Hematopoietic multipotent progenitor cell treated with erythropoietin and hydrocortisone succinate and interleukin-3 and kit ligand, for 17 days (in vitro differentiated cells): ENCODE measurements around the gene RUNX1.
A peak's percentile ranks its signal among the peaks of the same experiment; 100 is the strongest.

Experiments used
- DNase-seq: peaks from one replicate; pipeline ENCODE4 v3.0.0-alpha.2; 2015; ENCODE audit warnings: low spot score

The RUNX1 gene

GRCh38 chr21:34783815-34784214 is 265.3 kb downstream of the RUNX1 start:
- DNase-seq: no peak

GRCh38 chr21:34782506-34783360 is 266.4 kb downstream of the RUNX1 start:
- DNase-seq: no peak

GRCh38 chr21:34781526-34781925 is 267.6 kb downstream of the RUNX1 start:
- DNase-seq: no peak

GRCh38 chr21:34779860-34780259 is 269.2 kb downstream of the RUNX1 start:
- no peak for DNase-seq

DNA sequence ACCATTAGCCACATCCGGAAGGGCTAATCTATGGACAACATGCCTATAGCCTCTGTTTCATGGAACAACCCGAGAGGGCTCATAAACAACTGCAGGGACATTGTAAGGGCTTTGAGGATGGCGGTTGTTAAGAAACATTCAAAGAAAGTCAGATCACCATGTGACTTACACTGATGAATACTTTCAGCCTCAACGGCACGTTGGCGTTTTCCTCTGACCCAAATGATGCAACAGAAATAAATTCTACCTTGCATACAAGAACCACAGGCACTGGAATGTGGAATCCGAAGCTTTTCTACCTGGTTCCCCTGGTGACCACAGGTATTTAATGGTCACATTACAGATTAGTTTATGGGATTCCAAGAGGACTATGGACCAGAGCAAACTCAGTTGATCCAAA is 273.3 kb downstream of the RUNX1 start:
- no peak for DNase-seq

GRCh38 chr21:34774750-34775149 is 274.4 kb downstream of the RUNX1 start:
- DNase-seq: no peak

GRCh38 chr21:34771512-34772028 is 277.5 kb downstream of the RUNX1 start:
- no peak for DNase-seq

DNA sequence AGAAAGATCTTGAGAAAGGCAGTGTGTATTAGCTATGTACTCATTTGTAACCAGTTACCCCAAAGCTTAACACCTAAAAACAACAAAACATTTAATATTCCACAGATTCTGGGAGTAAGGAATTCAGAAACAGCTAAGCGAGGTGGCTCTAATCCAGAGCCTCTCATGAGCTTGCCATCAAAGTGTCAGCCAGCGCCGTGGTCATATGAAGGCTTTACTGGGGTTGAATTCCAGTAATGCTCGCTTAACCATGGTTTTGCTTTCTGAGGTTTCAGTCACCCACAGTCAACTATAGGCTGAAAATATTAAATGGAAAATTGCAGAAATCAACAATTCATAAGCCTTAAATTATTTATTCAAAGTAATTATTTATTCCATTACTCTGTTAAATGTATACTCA is 278.5 kb downstream of the RUNX1 start:
- no peak for DNase-seq

- no peak for DNase-seq
Measured at GRCh38 chr21:34768326-34768725, 280.8 kb downstream of the RUNX1 start.

- no peak for DNase-seq
Measured at GRCh38 chr21:34766862-34767261, 282.2 kb downstream of the RUNX1 start.

GRCh38 chr21:34765619-34766018 is 283.5 kb downstream of the RUNX1 start:
- DNase-seq: no peak

GRCh38 chr21:34764715-34765284 is 284.3 kb downstream of the RUNX1 start:
- no peak for DNase-seq

DNA sequence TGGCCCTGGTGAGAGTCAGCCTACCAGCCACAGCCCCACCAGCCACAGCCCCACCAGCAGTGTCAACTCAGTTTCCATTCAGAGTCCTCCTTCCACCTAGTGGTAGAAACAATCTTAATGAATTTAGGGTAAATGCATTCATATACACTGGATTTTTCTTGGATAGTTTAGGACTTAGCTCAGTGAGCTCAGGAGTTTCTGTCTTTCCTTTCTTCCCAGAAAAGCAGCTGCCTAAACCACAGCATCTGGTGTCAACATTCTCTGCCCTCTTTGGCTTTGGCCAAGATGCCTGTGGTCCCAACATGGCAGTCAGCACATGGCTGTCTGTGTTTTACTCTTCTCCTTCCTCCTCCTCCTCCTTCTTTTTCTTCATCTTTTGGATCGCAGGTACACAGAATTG is 286.3 kb downstream of the RUNX1 start:
- DNase-seq: no peak

DNA sequence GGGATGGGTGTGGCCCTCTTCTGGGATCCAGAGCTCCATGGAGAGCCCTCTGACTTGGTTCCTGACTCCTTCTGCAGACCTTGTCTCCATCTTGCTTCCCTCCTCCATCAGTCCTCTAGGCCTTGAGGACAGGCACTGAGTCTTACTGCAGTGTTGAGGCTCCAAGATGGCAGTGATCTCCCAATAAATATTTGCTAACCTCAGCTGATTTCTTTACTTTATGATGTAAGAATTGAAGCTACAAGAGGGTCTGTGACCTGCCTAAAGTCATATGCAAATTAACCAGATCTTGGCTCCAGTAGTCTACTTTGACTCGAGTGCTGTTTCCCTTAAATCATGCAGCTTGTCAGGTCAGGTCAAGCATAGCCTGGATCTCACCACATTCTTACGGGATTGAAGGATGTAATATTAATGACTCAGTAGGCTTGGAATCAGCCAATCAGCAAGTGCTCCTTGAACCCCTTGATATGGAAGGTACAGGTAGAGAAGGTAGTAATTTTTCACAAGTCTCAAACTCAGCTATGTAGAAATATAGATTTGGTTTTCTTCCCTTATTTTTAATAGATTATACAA is 287.3 kb downstream of the RUNX1 start:
- DNase-seq: no peak

- DNase-seq: no peak
Measured at GRCh38 chr21:34754690-34755647, 294.1 kb downstream of the RUNX1 start.

DNA sequence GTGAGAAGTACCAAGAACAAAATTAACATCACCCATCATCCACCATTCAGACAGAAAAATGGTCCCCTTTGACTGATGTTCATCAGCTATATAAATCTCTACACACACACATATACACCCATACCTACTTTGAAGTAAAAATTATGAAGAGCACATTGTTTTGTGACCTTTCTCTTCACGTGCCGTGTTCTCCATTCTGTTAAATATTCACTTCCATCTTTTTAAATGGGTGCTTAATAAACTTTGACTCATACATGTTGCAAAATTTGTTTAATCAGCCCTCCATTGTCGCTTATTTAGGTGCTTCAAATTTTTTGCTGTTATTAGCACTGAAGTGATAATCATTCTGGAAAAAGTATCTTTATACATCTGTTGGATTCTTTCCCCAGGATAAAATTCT is 300.2 kb downstream of the RUNX1 start:
- no peak for DNase-seq

- DNase-seq: peak; percentile 53
Measured at GRCh38 chr21:34745557-34746255, 303.4 kb downstream of the RUNX1 start.

DNA sequence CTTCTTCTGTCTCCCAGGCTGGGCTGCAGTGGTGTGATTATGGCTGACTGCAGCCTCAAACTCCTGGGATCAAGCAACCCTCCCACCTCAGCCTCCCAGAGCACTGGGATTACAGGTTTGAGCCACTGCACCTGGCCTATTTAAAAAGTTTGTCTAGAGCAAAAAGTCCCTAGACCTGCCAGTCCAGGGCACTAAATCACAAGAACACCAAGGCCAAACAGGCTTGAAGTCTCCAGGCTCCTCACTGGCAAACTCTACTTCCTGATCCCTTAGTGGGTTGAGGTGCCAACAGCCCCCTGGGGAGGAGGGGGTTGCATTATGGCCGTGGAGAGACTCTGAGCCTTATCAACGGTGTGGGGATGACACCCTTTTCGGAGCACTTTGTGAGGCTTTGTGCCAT is 304.3 kb downstream of the RUNX1 start:
- DNase-seq: no peak

DNA sequence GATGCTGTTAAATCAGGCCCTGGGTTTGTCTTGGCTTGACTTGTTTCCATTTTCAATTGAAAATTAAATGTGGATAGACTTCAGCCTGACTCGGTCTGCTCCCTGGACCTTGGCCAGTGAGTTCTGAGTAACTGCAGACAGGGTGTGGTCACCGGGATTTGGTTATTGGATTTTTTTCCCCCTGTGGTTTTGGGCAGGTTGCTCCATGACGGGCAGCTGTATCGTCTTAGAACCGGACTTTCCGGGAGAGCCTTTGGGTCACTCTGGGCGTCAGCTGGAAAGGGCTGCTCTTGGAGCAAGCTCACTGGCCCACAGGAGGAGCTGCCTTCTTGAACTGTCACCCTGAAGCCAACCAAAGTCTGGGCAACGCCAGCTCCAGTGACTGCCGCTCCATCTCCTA is 305.3 kb downstream of the RUNX1 start:
- no peak for DNase-seq

GRCh38 chr21:34743285-34743684 is 305.8 kb downstream of the RUNX1 start:
- no peak for DNase-seq

- no peak for DNase-seq
Measured at GRCh38 chr21:34740198-34740597, 308.9 kb downstream of the RUNX1 start.
